GM12872 (cell line): ENCODE measurements around the gene ATXN7.

ENCODE experiments used
- CTCF ChIP-seq: IDR thresholded peaks from 3 replicates; pipeline ENCODE4 v1.5.1; 2011; ENCODE audit warnings: low read depth, mild to moderate bottlenecking, low read length, moderate library complexity; ENCODE audit not compliant: insufficient read depth

Gene ATXN7

GRCh38 chr3:64026346-64026745, 162.7 kb downstream of the ATXN7 start:
- no peak for TF ChIP-seq CTCF

GRCh38 chr3:64027658-64028057, 164.0 kb downstream of the ATXN7 start:
- TF ChIP-seq CTCF = no peak

- TF ChIP-seq CTCF = no peak
Measured at GRCh38 chr3:64028754-64029153, 165.1 kb downstream of the ATXN7 start.

GRCh38 chr3:64029287-64029686, 165.6 kb downstream of the ATXN7 start:
- no peak for TF ChIP-seq CTCF

- TF ChIP-seq CTCF = peak; percentile 86
Measured at GRCh38 chr3:64030741-64031140, 167.1 kb downstream of the ATXN7 start.

- TF ChIP-seq CTCF = no peak
Measured at GRCh38 chr3:64031540-64032508, 168.2 kb downstream of the ATXN7 start.

- no peak for TF ChIP-seq CTCF
Measured at GRCh38 chr3:64033069-64033468, 169.4 kb downstream of the ATXN7 start.
